Caco-2 (cell line): Measurements from ENCODE around the gene KCNK4. TPM values are rescaled to one million over a fixed set of nuclear protein-coding genes. Genes with fewer than 3 reads are reported as not detected.

Experiments used
- Bru-seq: library from RNA; stranded (reverse); fragments of 400-500 nt; gene quantifications from one replicate; lab custom pipeline; 2021; lab: Mats Ljungman, UMichigan
- BruChase-seq, 2 experiments: library from RNA; stranded (reverse); fragments of 400-500 nt; gene quantifications; one replicate each; lab custom pipeline; 2021; lab: Mats Ljungman, UMichigan
- BruUV-seq: library from RNA; stranded (reverse); fragments of 400-500 nt; replicated peaks from 2 replicates; lab custom pipeline; 2021; lab: Mats Ljungman, UMichigan
- CTCF ChIA-PET: fragments of 300-600 bp; sonication (Branson Sonifier 250); formaldehyde crosslinking; loops from one replicate; lab custom pipeline; 2022; ENCODE audit warnings: antibody characterized with exemption; lab: Charles Lee
- POLR2A ChIA-PET: fragments of 300-600 bp; sonication (Branson Sonifier 250); formaldehyde crosslinking; loops from one replicate; lab custom pipeline; 2022; ENCODE audit warnings: antibody characterized with exemption; lab: Charles Lee
- DNase-seq, 2 experiments: peaks; one replicate each; pipeline versions ENCODE4 v3.0.0 to v3.0.0-alpha.2; 2020 to 2022
- H3K27me3 ChIP-seq: replicated peaks from 2 replicates; pipeline ENCODE4 v1.6.0; 2011; ENCODE audit warnings: low read length; ENCODE audit not compliant: control insufficient read depth, insufficient read depth
- H3K36me3 ChIP-seq: 2 replicates; pipeline ENCODE4 v1.5.1; 2011; ENCODE audit warnings: low read length; ENCODE audit not compliant: control insufficient read depth, insufficient read depth
- H3K4me1 ChIP-seq: fragments of 250-450 bp; sonication (Bioruptor Pico); 2 replicates; pipeline ENCODE4 v1.5.1; 2020; ENCODE audit warnings: mild to moderate bottlenecking
- H3K4me3 ChIP-seq: 2 replicates; pipeline ENCODE4 v1.5.1; 2011; ENCODE audit warnings: low read depth, mild to moderate bottlenecking, control low read depth, low read length
- H3K9me3 ChIP-seq: fragments of 250-450 bp; sonication (Bioruptor Pico); 2 replicates; pipeline ENCODE4 v1.5.1; 2020; ENCODE audit warnings: mild to moderate bottlenecking, moderate library complexity
- H3K27ac Mint-ChIP-seq: one replicate; pipeline ENCODE4 v1.8.0; 2022; ENCODE audit warnings: mixed read lengths; ENCODE audit not compliant: unreplicated experiment
- H3K27me3 Mint-ChIP-seq: one replicate; pipeline ENCODE4 v1.8.0; 2022; ENCODE audit warnings: mixed read lengths; ENCODE audit not compliant: insufficient read depth, unreplicated experiment
- H3K36me3 Mint-ChIP-seq: one replicate; pipeline ENCODE4 v1.8.0; 2022; ENCODE audit warnings: mild to moderate bottlenecking, mixed read lengths; ENCODE audit not compliant: insufficient read depth, unreplicated experiment
- H3K4me1 Mint-ChIP-seq: one replicate; pipeline ENCODE4 v1.8.0; 2022; ENCODE audit warnings: low read depth, mixed read lengths; ENCODE audit not compliant: unreplicated experiment
- H3K4me3 Mint-ChIP-seq: one replicate; pipeline ENCODE4 v1.8.0; 2022; ENCODE audit warnings: mild to moderate bottlenecking, moderate library complexity, mixed read lengths; ENCODE audit not compliant: unreplicated experiment
- H3K9me3 Mint-ChIP-seq: one replicate; pipeline ENCODE4 v1.8.0; 2022; ENCODE audit warnings: mixed read lengths; ENCODE audit not compliant: unreplicated experiment
- CTCF ChIP-seq, 2 experiments: fragments of 200-600 bp in 1 of 2; IDR thresholded peaks; 1 replicate in 1 of 2; 2 replicates in 1 of 2; pipeline versions ENCODE4 v1.5.1 to v1.8.0; 2011 to 2022; ENCODE audit warnings: antibody characterized with exemption in 1 of 2, control low read depth in 1 of 2, inconsistent platforms in 1 of 2, low read depth in 1 of 2, low read length in 1 of 2, mild to moderate bottlenecking in 1 of 2, moderate library complexity in 1 of 2; ENCODE audit not compliant: insufficient read depth in 1 of 2, severe bottlenecking in 1 of 2, unreplicated experiment in 1 of 2
- intact Hi-C: fragments of 100-400 bp; cut with micrococcal nuclease; formaldehyde crosslinking; loops from one replicate; pipeline ENCODE4 v1.10.0; 2022; ENCODE audit not compliant: unreplicated experiment
- long read RNA-seq: library from polyadenylated mRNA; stranded (forward); transcript quantifications from one replicate; pipeline ENCODE4 v2.0.0, GENCODE V29; 2022
- total RNA-seq: library from RNA; stranded (reverse); gene quantifications from 2 replicates; pipeline ENCODE4 v1.2.3, GENCODE V29; 2022

The KCNK4 gene
- total RNA-seq (not detected in 2 replicates), Bru-seq, nascent RNA (not detected), BruChase-seq, experiment 1, labeled RNA remaining after a 2-hour chase (percentile 11 among the genes with signal in this experiment), BruChase-seq, experiment 2, labeled RNA remaining after a 6-hour chase (not detected)
- long read RNA-seq: 0 reads

- Mint-ChIP-seq H3K9me3 (no peaks in the 10 kb centered on the region), H3K27me3 (peaks cover 14% of the 10 kb centered on the region), H3K4me1 (peaks cover 7% of the 10 kb centered on the region), H3K4me3 (peak within 1 kb of the TSS; percentile 65), H3K36me3 (peaks cover 9% of the 10 kb centered on the region), H3K27ac (no peak within 1 kb of the TSS)
- H3K4me1 ChIP-seq: peaks cover 8% of the 10 kb centered on the region
- H3K27me3 ChIP-seq: peaks cover 2% of the 10 kb centered on the region; the same call in 1 of the 2 replicates
- CTCF ChIA-PET: no interaction called here
- TF ChIP-seq CTCF (IDR thresholded peaks at IDR 0.05; ENCODE audit: insufficient read depth in 1 of 2, low read depth in 1 of 2, low read length in 1 of 2, severe bottlenecking in 1 of 2, unreplicated experiment in 1 of 2): no peak
- intact Hi-C loops: no loop called here
- POLR2A ChIA-PET: no interaction called here
- no peak for DNase-seq
- no peaks in the 10 kb centered on the region for H3K36me3 ChIP-seq
- peak within 1 kb of the TSS; percentile 26 for H3K4me3 ChIP-seq
- BruUV-seq: no TSS peak
- H3K9me3 ChIP-seq: no peaks in the 10 kb centered on the region
Measured at GRCh38 chr11:64291262-64291751, at the start of gene KCNK4. Gene KCNK4 (plus strand): TSS chr11:64291302. CDS start chr11:64293019, 1,717 bp downstream.

GRCh38 chr11:64241491-64242374 is 49.4 kb upstream of the KCNK4 start:
- Histone ChIP-seq H3K4me3 (peak overlapping the region; percentile 95), H3K9me3 (no peaks in the 10 kb centered on the region), H3K36me3 (peaks cover 3% of the 10 kb centered on the region; the same call in 1 of the 2 replicates), H3K27me3 (no peaks in the 10 kb centered on the region), H3K4me1 (peaks cover 19% of the 10 kb centered on the region)
- no peaks in the 10 kb centered on the region for H3K27me3 Mint-ChIP-seq
- no peaks in the 10 kb centered on the region for H3K9me3 Mint-ChIP-seq
- H3K4me3 Mint-ChIP-seq: peak overlapping the region; percentile 88
- TF ChIP-seq CTCF (IDR thresholded peaks at IDR 0.05; ENCODE audit: insufficient read depth in 1 of 2, low read depth in 1 of 2, low read length in 1 of 2, severe bottlenecking in 1 of 2, unreplicated experiment in 1 of 2): no peak
- H3K36me3 Mint-ChIP-seq: peaks cover 65% of the 10 kb centered on the region
- DNase-seq: peak; percentile 73 to 80
- POLR2A ChIA-PET: interaction anchor here (0.5 to 1.6 kb wide), 19 partner anchors 8 to 1455 kb away, joined by 3 to 15 read pairs (median 4); partner anchors contain the start of genes DNAJC4, ESRRA, NUDT22 and PRDX5
- BruUV-seq: TSS peak; percentile 21
- peaks cover 15% of the 10 kb centered on the region for H3K4me1 Mint-ChIP-seq
- CTCF ChIA-PET: interaction anchor here (0.6 to 1.1 kb wide), 8 partner anchors 8 to 1181 kb away, joined by 3 to 13 read pairs (median 3); partner anchors contain the start of genes ESRRA and STIP1
- H3K27ac Mint-ChIP-seq: peak overlapping the region; percentile 90
- intact Hi-C loops: loop anchor here (1.0 to 2.0 kb wide), 2 partner anchors 56 to 63 kb away; partner anchors contain the start of gene ESRRA
